B cell (primary cell): ENCODE measurements around the gene GPR37L1. TPM values are rescaled to one million over a fixed set of nuclear protein-coding genes. Genes with fewer than 3 reads are reported as not detected.

ENCODE experiments used
- ATAC-seq: fragments of 200-7000 bp; cut with Tn5 transposase; one replicate; pipeline ENCODE4 v1.10.0; 2021; ENCODE audit warnings: low read depth, mild to moderate bottlenecking, moderate number of reproducible peaks, moderate library complexity
- CTCF ChIA-PET: fragments of 350-600 bp; sonication (Branson Sonifier 250); formaldehyde crosslinking; loops from one replicate; lab custom pipeline; 2021; ENCODE audit warnings: antibody characterized with exemption, inconsistent platforms; lab: Charles Lee
- POLR2A ChIA-PET: fragments of 350-600 bp; sonication (Branson Sonifier 250); formaldehyde crosslinking; loops from one replicate; lab custom pipeline; 2021; ENCODE audit warnings: antibody characterized with exemption; lab: Charles Lee
- DNase-seq: peaks from one replicate; pipeline ENCODE4 v3.0.0; 2013
- H2AFZ ChIP-seq: 2 replicates; pipeline ENCODE4 v1.6.1; 2012; ENCODE audit warnings: mild to moderate bottlenecking, low read depth, low read length; ENCODE audit not compliant: insufficient read depth, poor library complexity, severe bottlenecking
- H3K27ac ChIP-seq, 2 donors: 1 replicate in 1 of 2; 2 replicates in 1 of 2; pipeline ENCODE4 v1.5.1; 2012 to 2013; ENCODE audit warnings: low read length in 2 of 2, mild to moderate bottlenecking in 2 of 2, moderate library complexity in 1 of 2
- H3K27me3 ChIP-seq, 4 experiments: fragments of 200-600 bp in 1 of 4; sonication (generic) in 1 of 4; replicated peaks in 1 of 4; 1 replicate in 2 of 4; 2 replicates in 2 of 4; pipeline versions ENCODE4 v1.6.1 to v1.7.0; 2013 to 2016; ENCODE audit warnings: low read length in 3 of 4, mild to moderate bottlenecking in 2 of 4, mixed read lengths in 1 of 4, moderate library complexity in 1 of 4; ENCODE audit not compliant: insufficient read depth in 4 of 4, control insufficient read depth in 3 of 4; ENCODE audit errors: control extremely low read depth in 1 of 4
- H3K36me3 ChIP-seq, 2 experiments: replicated peaks in 1 of 2; 1 replicate in 1 of 2; 2 replicates in 1 of 2; pipeline versions ENCODE4 v1.6.1 to v1.7.1; 2013; ENCODE audit warnings: low read length in 1 of 2; ENCODE audit not compliant: insufficient read depth in 2 of 2, control insufficient read depth in 1 of 2; ENCODE audit errors: control extremely low read depth in 1 of 2, extremely low read depth in 1 of 2
- H3K4me1 ChIP-seq, 2 donors: fragments of 200-600 bp in 1 of 2; sonication (generic) in 1 of 2; 1 replicate in 1 of 2; 2 replicates in 1 of 2; pipeline versions ENCODE4 v1.5.1 to v1.6.1; 2013 to 2017; ENCODE audit warnings: low read length in 2 of 2; ENCODE audit not compliant: control insufficient read depth in 2 of 2, insufficient read depth in 2 of 2
- H3K4me2 ChIP-seq: replicated peaks from 2 replicates; pipeline ENCODE3; 2012; ENCODE audit warnings: mild to moderate bottlenecking, low read depth, low read length; ENCODE audit not compliant: poor library complexity, severe bottlenecking
- H3K4me3 ChIP-seq, 5 experiments: fragments of 200-600 bp in 1 of 5; sonication (generic) in 1 of 5; 1 replicate in 3 of 5; 2 replicates in 2 of 5; pipeline versions ENCODE4 v1.5.1 to v1.7.0; 2011 to 2016; ENCODE audit warnings: low read length in 4 of 5, mild to moderate bottlenecking in 4 of 5, low read depth in 2 of 5, control low read depth in 1 of 5, moderate library complexity in 1 of 5; ENCODE audit not compliant: insufficient read depth in 1 of 5; ENCODE audit errors: control extremely low read depth in 1 of 5, extremely low read depth in 1 of 5
- H3K79me2 ChIP-seq: fragments of 200-600 bp; sonication (generic); one replicate; pipeline ENCODE4 v1.6.0; 2016; ENCODE audit warnings: low read length; ENCODE audit not compliant: control insufficient read depth, insufficient read depth
- H3K9ac ChIP-seq: fragments of 200-600 bp; sonication (generic); 2 replicates; pipeline ENCODE4 v1.6.1; 2017; ENCODE audit warnings: mild to moderate bottlenecking, low read length, moderate library complexity
- H3K9me3 ChIP-seq, 3 donors: one replicate each; pipeline versions ENCODE4 v1.6.1 to v1.7.1; 2013; ENCODE audit warnings: low read length in 2 of 3; ENCODE audit not compliant: control insufficient read depth in 2 of 3, insufficient read depth in 1 of 3; ENCODE audit errors: control extremely low read depth in 1 of 3
- H4K20me1 ChIP-seq: 2 replicates; pipeline ENCODE4 v1.6.0; 2012; ENCODE audit warnings: mild to moderate bottlenecking, low read length; ENCODE audit not compliant: insufficient read depth, control insufficient read depth, poor library complexity, severe bottlenecking
- H3K27ac Mint-ChIP-seq: one replicate; pipeline ENCODE4 v1.8.0; 2021; ENCODE audit warnings: mixed read lengths
- H3K27me3 Mint-ChIP-seq: one replicate; pipeline ENCODE4 v1.8.0; 2021; ENCODE audit warnings: mixed read lengths
- H3K4me1 Mint-ChIP-seq: one replicate; pipeline ENCODE4 v1.8.0; 2021; ENCODE audit warnings: mixed read lengths
- H3K4me3 Mint-ChIP-seq: one replicate; pipeline ENCODE4 v1.8.0; 2021; ENCODE audit warnings: mixed read lengths
- H3K9me3 Mint-ChIP-seq: one replicate; pipeline ENCODE4 v1.8.0; 2022; ENCODE audit warnings: mixed read lengths; ENCODE audit not compliant: insufficient read depth
- EZH2 ChIP-seq: IDR thresholded peaks from 2 replicates; pipeline ENCODE4 v1.6.1; 2012; ENCODE audit warnings: borderline replicate concordance, low read depth, mild to moderate bottlenecking, moderate library complexity, low read length; ENCODE audit not compliant: insufficient read depth, poor library complexity, severe bottlenecking
- WGBS: methylation state at CpG from one replicate; pipeline ENCODE4 v1.1.5; 2013; ENCODE audit warnings: missing lambda C conversion rate; ENCODE audit not compliant: insufficient coverage; 5-methylcytosine and 5-hydroxymethylcytosine counted together
- intact Hi-C: fragments of 100-400 bp; cut with micrococcal nuclease; formaldehyde crosslinking; loops from one replicate; pipeline ENCODE4 v1.10.0; 2022
- polyA plus RNA-seq: library from polyadenylated mRNA; depleted of rRNA; stranded (reverse); fragments of >200 nt; gene quantifications from 2 replicates; pipeline ENCODE4 v1.2.3, GENCODE V29; 2012
- total RNA-seq, 2 donors: library from RNA; stranded (reverse); fragments of 120-200 nt in 1 of 2; gene quantifications; 1 replicate in 1 of 2; 2 replicates in 1 of 2; pipeline versions ENCODE4 v1.2.3 to v1.2.4, GENCODE V29; 2013 to 2022
- TF ChIP-seq, protein P1 (sequence below): fragments of 200-600 bp; IDR thresholded peaks from one replicate; pipeline ENCODE4 v1.8.0; 2022; ENCODE audit warnings: antibody characterized with exemption, mild to moderate bottlenecking

The GPR37L1 gene
- total and polyA plus RNA-seq, 2 donors (not counting 1 experiment from before 2014, with no cell fraction given): not detected

DNA sequence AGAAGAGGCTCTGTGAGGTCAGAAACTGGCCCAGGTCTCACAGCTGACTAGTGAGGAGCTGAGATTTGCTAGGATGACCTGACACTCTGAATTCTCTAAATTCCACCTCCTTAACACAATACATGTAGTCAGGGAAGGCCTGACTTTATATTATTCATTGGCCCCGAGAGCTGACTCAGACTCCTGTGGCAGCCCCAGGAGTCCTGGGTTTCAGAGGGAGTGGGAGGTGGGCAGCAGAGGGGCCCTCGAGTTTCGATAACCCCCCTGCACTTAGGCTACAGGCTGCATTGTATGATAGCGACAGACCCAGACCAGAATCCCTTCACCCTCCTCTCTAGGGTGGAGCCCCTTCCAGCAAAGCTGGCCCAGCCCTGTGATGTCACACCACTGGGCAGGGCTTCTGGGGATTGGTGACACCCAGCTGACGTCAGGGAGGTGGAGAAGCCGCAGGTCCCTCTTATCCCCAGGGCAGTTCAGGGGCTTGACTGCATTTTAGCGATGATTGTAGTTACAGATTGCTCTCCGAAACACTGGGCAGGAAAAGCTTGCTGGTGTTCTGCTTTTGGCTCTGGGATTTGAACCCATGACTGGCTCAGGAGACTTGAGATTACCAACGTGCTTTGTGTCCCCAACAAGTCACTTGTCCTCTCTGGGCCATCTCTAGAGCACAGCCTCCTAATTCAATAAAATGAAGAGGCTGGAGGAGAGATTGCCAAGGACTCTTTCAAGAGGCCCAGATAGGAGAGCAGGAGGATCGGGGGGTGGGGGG, 17.0 kb upstream of the GPR37L1 start:
- Histone ChIP-seq H3K79me2 (no peaks in the 10 kb centered on the region), H3K27ac (no peak overlapping the region), H3K9ac (no peak overlapping the region), H3K9me3 (no peaks in the 10 kb centered on the region), H3K36me3 (no peaks in the 10 kb centered on the region), H3K4me3 (no peak overlapping the region), H3K4me1 (no peaks in the 10 kb centered on the region), H4K20me1 (no peaks in the 10 kb centered on the region), H2AFZ (no peak overlapping the region), H3K27me3 (no peaks in the 10 kb centered on the region), H3K4me2 (no peak overlapping the region)
- intact Hi-C loops: no loop called here
- TF ChIP-seq, protein P1, sequence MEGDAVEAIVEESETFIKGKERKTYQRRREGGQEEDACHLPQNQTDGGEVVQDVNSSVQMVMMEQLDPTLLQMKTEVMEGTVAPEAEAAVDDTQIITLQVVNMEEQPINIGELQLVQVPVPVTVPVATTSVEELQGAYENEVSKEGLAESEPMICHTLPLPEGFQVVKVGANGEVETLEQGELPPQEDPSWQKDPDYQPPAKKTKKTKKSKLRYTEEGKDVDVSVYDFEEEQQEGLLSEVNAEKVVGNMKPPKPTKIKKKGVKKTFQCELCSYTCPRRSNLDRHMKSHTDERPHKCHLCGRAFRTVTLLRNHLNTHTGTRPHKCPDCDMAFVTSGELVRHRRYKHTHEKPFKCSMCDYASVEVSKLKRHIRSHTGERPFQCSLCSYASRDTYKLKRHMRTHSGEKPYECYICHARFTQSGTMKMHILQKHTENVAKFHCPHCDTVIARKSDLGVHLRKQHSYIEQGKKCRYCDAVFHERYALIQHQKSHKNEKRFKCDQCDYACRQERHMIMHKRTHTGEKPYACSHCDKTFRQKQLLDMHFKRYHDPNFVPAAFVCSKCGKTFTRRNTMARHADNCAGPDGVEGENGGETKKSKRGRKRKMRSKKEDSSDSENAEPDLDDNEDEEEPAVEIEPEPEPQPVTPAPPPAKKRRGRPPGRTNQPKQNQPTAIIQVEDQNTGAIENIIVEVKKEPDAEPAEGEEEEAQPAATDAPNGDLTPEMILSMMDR: no peak
- no peak for TF ChIP-seq EZH2
- Mint-ChIP-seq H3K27me3 (peaks cover 6% of the 10 kb centered on the region), H3K4me3 (no peak overlapping the region), H3K4me1 (no peaks in the 10 kb centered on the region), H3K9me3 (no peaks in the 10 kb centered on the region), H3K27ac (no peak overlapping the region)
- CTCF ChIA-PET: interaction anchor here (1.7 kb wide), 1 partner anchor 30 kb away, joined by 4 read pairs; no protein-coding TSS in a partner anchor
- WGBS: 75% methylated on average over 4 of the region's 10 CpGs
- POLR2A ChIA-PET: no interaction called here
- ATAC-seq (no peak), DNase-seq (no peak)
